ENCODE results near the gene BMP8B. TPM values are rescaled to one million over a fixed set of nuclear protein-coding genes. Genes with fewer than 3 reads are reported as not detected.

The BMP8B gene
- total RNA-seq, 1 donor from 2014 or later = 0.31 TPM

DNA sequence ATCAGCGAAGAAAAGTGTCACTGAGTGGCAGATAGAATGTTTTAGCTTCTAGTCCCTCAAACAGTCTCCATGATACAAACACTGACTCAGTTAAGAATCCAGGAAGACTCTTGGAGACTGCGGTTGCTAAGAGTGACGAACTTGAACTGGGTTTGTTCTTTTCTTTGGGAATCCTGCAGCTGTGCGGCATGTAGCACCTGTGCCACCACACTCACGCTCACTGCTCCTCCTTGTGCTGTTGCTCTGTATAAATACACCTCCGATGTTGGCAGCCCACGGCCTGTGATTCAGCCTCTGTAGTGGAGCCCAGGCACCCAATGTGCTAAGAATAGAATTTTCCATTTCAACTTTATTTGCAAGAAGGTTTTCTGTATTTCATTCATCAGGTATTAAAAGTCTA lies 55.5 kb downstream of the BMP8B start:
- Mint-ChIP-seq H3K4me1 (ENCODE audit: low read depth) (peaks cover 45% of the 10 kb centered on the region), H3K4me3 (no peak overlapping the region), H3K36me3 (ENCODE audit: low read depth) (peaks cover 5% of the 10 kb centered on the region), H3K27me3 (ENCODE audit: insufficient read depth) (peaks cover 9% of the 10 kb centered on the region), H3K9me3 (peaks cover 6% of the 10 kb centered on the region), H3K27ac (peak overlapping the region; percentile 48)
- no peak for DNase-seq (ENCODE audit: low spot score)
- intact Hi-C loops (cut with micrococcal nuclease) = no loop called here

DNA sequence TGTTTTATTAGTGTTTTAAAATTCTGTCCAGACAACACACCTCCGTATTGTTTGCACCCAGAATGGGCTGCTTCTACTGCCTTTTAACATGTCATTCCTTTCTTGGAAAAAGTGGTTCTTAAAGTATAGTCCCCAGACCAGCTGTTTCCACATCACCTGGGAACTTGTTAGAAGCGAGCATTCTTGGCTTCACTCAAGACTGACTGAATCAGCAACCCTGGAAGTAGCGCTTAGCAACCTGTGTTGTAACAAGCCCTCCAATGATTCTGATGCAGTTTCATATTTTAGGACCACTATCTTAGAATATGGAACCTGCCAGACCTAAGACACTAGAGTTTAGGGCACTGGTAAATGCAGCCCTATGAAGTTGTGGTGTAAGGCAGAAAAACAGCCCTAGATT lies 55.9 kb downstream of the BMP8B start:
- H3K36me3 Mint-ChIP-seq (ENCODE audit: low read depth) = peaks cover 5% of the 10 kb centered on the region
- H3K27me3 Mint-ChIP-seq (ENCODE audit: insufficient read depth) = peaks cover 10% of the 10 kb centered on the region
- H3K27ac Mint-ChIP-seq = no peak overlapping the region
- no peak for DNase-seq (ENCODE audit: low spot score)
- H3K4me1 Mint-ChIP-seq (ENCODE audit: low read depth) = peaks cover 46% of the 10 kb centered on the region
- peaks cover 6% of the 10 kb centered on the region for H3K9me3 Mint-ChIP-seq
- intact Hi-C loops (cut with micrococcal nuclease) = no loop called here
- H3K4me3 Mint-ChIP-seq = no peak overlapping the region

DNA sequence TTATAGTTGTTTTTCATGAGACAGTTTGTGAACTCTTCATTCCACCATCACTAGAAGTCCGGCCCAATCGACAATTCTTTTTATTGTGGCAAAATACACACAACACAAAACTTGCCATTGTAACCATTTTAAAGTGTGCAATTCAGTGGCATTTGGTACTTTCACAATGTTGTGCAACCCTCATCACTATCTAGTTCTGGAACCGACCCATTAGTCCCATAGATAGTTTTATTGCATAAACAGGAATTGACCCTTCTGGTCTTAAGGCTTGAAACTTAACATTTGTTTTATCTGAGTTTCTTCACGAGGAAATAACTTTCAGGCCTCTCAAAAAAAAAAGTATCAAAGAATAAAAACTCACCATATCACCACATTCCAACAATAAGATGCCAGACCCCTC lies 58.8 kb downstream of the BMP8B start:
- no peak for DNase-seq (ENCODE audit: low spot score)
- H3K9me3 Mint-ChIP-seq = no peaks in the 10 kb centered on the region
- H3K27me3 Mint-ChIP-seq (ENCODE audit: insufficient read depth) = peaks cover 25% of the 10 kb centered on the region
- H3K36me3 Mint-ChIP-seq (ENCODE audit: low read depth) = no peaks in the 10 kb centered on the region
- no peak overlapping the region for H3K27ac Mint-ChIP-seq
- H3K4me3 Mint-ChIP-seq = no peak overlapping the region
- peaks cover 36% of the 10 kb centered on the region for H3K4me1 Mint-ChIP-seq (ENCODE audit: low read depth)
- intact Hi-C loops (cut with micrococcal nuclease) = loop anchor here (10.0 kb wide), 1 partner anchor 325 kb away; no protein-coding TSS in a partner anchor

DNA sequence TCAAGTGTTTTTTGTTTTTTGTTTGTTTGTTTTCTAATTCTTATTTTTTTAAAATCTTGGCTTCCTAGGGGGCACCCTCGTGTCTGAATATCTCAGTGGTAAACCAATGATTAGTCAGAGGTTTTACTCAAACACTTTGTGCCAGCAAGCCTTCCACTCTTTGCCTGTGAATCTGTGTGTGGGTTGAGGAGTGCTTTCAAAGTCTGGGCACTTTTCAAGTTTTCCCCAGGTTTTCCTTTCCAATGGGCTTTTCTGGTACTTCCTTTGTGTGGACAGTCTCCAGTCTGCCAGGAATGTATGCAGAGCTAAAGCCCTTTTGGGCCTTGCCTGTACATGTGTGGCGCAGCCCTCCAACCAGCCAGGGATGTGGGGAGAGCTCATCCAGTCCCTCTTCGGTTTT lies 59.6 kb downstream of the BMP8B start:
- H3K4me1 Mint-ChIP-seq (ENCODE audit: low read depth) = peaks cover 36% of the 10 kb centered on the region
- peak overlapping the region; percentile 63 for H3K27ac Mint-ChIP-seq
- H3K36me3 Mint-ChIP-seq (ENCODE audit: low read depth) = no peaks in the 10 kb centered on the region
- intact Hi-C loops (cut with micrococcal nuclease) = loop anchor here (10.0 kb wide), 1 partner anchor 324 kb away; no protein-coding TSS in a partner anchor
- H3K27me3 Mint-ChIP-seq (ENCODE audit: insufficient read depth) = peaks cover 33% of the 10 kb centered on the region
- H3K4me3 Mint-ChIP-seq = peak overlapping the region; percentile 47
- H3K9me3 Mint-ChIP-seq = no peaks in the 10 kb centered on the region
- no peak for DNase-seq (ENCODE audit: low spot score)

DNA sequence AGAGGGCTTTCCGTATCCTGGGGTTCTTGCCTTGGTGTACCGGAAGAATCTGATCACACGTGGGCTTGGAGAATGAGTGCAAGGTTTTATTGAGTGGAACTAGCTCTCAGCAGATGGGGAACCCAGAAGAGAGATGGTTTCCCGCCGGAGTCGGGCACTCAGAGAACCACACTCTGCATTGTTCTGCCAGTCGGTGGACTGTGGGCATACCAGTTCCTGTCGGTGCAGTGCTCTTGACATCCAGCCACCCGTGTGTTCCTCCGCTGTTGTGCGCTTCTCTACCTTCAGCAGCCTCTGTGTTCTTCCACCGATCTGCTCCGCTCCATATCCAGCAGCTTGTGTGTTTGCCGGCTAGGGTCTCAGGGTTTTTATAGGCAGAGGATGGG lies 60.7 kb downstream of the BMP8B start:
- Mint-ChIP-seq H3K27me3 (ENCODE audit: insufficient read depth) (peaks cover 31% of the 10 kb centered on the region), H3K4me1 (ENCODE audit: low read depth) (peaks cover 31% of the 10 kb centered on the region), H3K36me3 (ENCODE audit: low read depth) (no peaks in the 10 kb centered on the region), H3K9me3 (no peaks in the 10 kb centered on the region), H3K4me3 (peak overlapping the region; percentile 37), H3K27ac (peak overlapping the region; percentile 29)
- DNase-seq (ENCODE audit: low spot score) = no peak
- intact Hi-C loops (cut with micrococcal nuclease) = loop anchor here (10.0 kb wide), 1 partner anchor 323 kb away; no protein-coding TSS in a partner anchor

DNA sequence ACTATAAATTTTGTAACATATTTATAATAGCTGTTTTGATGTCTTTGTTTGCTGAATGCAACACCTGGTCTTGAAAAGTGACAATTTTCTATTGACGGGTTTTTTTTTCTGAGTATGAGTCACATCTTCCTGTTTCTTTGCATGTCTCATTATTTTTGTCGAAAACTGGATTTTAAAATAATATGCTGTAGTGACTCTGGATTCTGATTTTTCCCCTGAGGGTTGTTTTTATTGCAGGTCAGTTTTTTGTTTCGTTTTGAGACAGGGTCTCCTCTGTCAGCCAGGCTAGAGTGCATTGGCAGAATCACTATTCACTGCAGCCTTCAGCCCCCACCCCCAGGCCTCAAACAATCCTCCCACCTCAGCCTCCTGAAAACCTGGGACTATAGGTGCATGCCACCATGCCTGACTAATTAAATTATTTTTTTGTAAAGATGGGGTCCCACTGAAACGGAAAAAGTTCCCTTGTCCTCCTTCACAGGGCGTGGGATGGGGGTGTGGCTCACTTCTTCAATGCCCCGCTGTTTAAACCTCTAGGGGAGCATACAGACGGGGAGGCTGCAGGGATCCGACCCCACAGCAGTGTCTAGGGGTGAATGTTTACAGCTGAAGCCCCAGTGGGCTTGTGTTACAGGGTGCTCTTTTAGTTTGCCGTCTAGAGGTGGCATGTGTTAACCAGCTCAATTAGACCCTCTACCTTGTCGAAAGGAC lies 61.3 kb downstream of the BMP8B start:
- no peaks in the 10 kb centered on the region for H3K9me3 Mint-ChIP-seq
- H3K4me3 Mint-ChIP-seq = peak overlapping the region; percentile 45
- peaks cover 31% of the 10 kb centered on the region for H3K27me3 Mint-ChIP-seq (ENCODE audit: insufficient read depth)
- H3K36me3 Mint-ChIP-seq (ENCODE audit: low read depth) = no peaks in the 10 kb centered on the region
- intact Hi-C loops (cut with micrococcal nuclease) = loop anchor here (10.0 kb wide), 1 partner anchor 323 kb away; no protein-coding TSS in a partner anchor
- peak overlapping the region; percentile 55 for H3K27ac Mint-ChIP-seq
- DNase-seq (ENCODE audit: low spot score) = no peak
- peaks cover 31% of the 10 kb centered on the region for H3K4me1 Mint-ChIP-seq (ENCODE audit: low read depth)

DNA sequence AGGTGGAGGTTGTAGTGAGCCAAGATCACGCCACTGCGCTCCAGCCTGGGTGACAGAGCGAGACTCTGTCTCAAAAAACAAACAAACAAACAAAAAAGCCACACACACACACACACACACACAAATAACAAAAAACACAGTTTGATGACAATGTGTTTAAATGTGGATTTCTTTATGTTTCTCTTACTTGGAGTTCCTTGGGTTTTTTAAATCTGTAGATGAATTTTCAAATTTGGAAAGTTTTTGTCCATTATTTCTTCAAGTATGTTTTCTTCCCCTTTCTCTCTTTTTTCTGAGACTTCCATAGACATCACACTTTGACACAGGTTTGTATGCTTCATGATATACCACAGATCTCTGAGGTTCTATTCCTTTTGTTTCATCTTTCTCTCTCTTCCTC lies 62.1 kb downstream of the BMP8B start:
- DNase-seq (ENCODE audit: low spot score) = no peak
- Mint-ChIP-seq H3K4me3 (no peak overlapping the region), H3K36me3 (ENCODE audit: low read depth) (no peaks in the 10 kb centered on the region), H3K9me3 (no peaks in the 10 kb centered on the region), H3K27ac (no peak overlapping the region), H3K27me3 (ENCODE audit: insufficient read depth) (peaks cover 38% of the 10 kb centered on the region), H3K4me1 (ENCODE audit: low read depth) (peaks cover 31% of the 10 kb centered on the region)
- intact Hi-C loops (cut with micrococcal nuclease) = loop anchor here (10.0 kb wide), 1 partner anchor 322 kb away; no protein-coding TSS in a partner anchor

DNA sequence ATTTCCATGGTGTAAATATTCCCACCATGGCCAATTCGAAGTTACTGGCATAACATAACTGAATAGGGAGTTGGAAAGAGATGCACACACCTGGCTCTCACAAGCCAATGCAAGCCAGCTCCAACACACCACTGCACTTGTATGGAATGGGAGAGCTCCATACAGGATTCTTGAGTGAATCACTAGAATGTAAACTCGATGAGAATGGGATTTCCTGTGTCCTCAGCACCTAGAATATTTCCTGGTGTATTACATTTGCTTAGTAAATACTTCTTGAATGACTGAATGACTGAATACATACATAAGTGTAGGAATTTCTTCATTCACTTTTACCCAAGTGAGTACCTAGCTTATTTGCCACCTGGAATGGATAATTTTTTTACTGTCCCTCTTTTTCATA lies 66.2 kb downstream of the BMP8B start:
- Mint-ChIP-seq H3K27me3 (ENCODE audit: insufficient read depth) (peaks cover 53% of the 10 kb centered on the region), H3K4me3 (no peak overlapping the region), H3K27ac (no peak overlapping the region), H3K9me3 (no peaks in the 10 kb centered on the region), H3K36me3 (ENCODE audit: low read depth) (no peaks in the 10 kb centered on the region), H3K4me1 (ENCODE audit: low read depth) (peaks cover 9% of the 10 kb centered on the region)
- DNase-seq (ENCODE audit: low spot score) = no peak
- intact Hi-C loops (cut with micrococcal nuclease) = loop anchor here (10.0 kb wide), 1 partner anchor 318 kb away; no protein-coding TSS in a partner anchor

DNA sequence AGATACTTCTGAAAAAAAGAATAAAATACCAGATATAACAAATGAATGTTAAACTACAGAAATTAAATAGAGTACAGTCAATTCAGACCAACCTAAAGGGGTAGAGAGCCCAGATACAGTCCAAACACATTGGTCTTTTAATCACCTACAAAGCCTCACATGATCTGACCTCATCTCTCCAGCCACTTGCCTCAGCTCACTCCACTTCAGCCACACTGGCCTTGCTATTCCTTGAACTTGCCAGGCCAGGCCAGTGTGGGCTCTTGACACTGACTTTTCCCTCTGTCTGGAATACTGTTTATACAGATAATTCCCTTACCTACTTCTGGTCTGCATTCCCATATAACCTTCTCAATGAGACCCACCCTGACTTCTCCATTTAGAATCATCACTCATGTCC lies 67.0 kb downstream of the BMP8B start:
- no peaks in the 10 kb centered on the region for H3K36me3 Mint-ChIP-seq (ENCODE audit: low read depth)
- intact Hi-C loops (cut with micrococcal nuclease) = loop anchor here (2.0 to 10.0 kb wide), 2 partner anchors 63 to 317 kb away; no protein-coding TSS in a partner anchor
- no peak overlapping the region for H3K27ac Mint-ChIP-seq
- peaks cover 57% of the 10 kb centered on the region for H3K27me3 Mint-ChIP-seq (ENCODE audit: insufficient read depth)
- peaks cover 1% of the 10 kb centered on the region for H3K4me1 Mint-ChIP-seq (ENCODE audit: low read depth)
- no peaks in the 10 kb centered on the region for H3K9me3 Mint-ChIP-seq
- no peak for DNase-seq (ENCODE audit: low spot score)
- H3K4me3 Mint-ChIP-seq = no peak overlapping the region

DNA sequence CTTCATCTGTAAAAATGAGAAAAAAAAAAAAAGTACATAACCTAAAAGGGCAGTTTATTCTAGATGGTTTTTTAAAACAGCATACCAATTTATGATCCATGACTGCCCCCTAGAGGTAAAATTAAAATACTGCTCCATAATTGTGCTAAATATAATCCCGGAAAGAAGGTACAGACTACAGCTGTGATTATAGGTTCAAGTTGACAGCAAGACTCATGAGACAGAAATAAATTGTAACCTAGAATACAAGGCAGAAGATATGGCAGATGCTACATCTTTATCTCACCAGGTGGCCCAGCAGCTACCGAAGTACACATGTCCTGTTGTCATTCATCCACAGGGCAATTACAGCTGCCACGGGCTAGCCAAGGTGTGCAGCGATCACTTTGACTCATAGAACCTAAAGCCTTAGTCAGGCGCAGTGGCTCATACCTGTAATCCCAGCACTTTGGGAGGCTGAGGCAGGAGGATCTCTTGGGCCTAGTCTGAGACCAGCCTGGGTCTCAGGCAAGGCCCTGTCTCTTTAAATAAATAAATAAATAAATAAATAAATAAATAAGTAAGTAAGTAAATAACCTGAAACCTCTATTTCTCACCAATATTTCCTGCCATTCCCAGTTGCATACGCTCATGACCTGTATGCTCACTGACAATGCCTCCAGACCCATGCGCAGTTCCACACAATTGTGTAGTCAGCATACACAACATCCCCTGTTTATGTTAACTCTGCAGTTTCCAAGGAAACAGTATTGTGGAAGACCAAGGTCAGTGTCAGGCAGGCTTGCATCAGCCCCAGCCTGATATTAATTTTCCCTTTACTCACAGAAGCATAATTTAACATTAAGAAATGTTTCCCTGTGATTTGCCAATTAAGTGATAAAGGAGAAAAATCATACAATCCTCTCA lies 68.3 kb downstream of the BMP8B start:
- H3K36me3 Mint-ChIP-seq (ENCODE audit: low read depth) = no peaks in the 10 kb centered on the region
- DNase-seq (ENCODE audit: low spot score) = no peak
- no peaks in the 10 kb centered on the region for H3K4me1 Mint-ChIP-seq (ENCODE audit: low read depth)
- no peaks in the 10 kb centered on the region for H3K9me3 Mint-ChIP-seq
- peaks cover 55% of the 10 kb centered on the region for H3K27me3 Mint-ChIP-seq (ENCODE audit: insufficient read depth)
- no peak overlapping the region for H3K4me3 Mint-ChIP-seq
- intact Hi-C loops (cut with micrococcal nuclease) = loop anchor here (1.0 to 10.0 kb wide), 5 partner anchors 48 to 316 kb away; partner anchors contain the start of gene NT5C1A
- H3K27ac Mint-ChIP-seq = no peak overlapping the region

DNA sequence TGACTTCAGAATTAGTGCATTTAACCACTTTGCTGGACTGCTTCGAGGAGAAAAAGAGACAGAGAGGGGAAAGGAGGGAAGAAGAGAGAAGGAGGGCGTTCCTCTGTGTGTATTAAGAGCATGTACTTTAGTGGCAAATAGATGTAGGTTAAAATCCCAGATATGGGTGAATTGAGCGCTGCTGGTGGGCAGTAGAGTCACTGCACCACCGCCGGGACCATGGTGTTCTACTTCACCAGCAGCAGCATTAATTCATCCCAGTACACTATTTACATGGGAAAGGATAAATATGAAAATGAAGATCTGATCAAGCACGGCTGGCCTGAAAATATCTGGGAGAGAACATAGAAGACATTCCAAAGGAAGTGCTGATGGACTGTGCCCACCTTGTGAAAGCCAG lies 70.9 kb downstream of the BMP8B start:
- Mint-ChIP-seq H3K27me3 (ENCODE audit: insufficient read depth) (peaks cover 52% of the 10 kb centered on the region), H3K4me1 (ENCODE audit: low read depth) (no peaks in the 10 kb centered on the region), H3K9me3 (no peaks in the 10 kb centered on the region), H3K36me3 (ENCODE audit: low read depth) (no peaks in the 10 kb centered on the region), H3K27ac (no peak overlapping the region), H3K4me3 (no peak overlapping the region)
- intact Hi-C loops (cut with micrococcal nuclease) = loop anchor here (10.0 kb wide), 1 partner anchor 613 kb away; no protein-coding TSS in a partner anchor
- DNase-seq (ENCODE audit: low spot score) = no peak

DNA sequence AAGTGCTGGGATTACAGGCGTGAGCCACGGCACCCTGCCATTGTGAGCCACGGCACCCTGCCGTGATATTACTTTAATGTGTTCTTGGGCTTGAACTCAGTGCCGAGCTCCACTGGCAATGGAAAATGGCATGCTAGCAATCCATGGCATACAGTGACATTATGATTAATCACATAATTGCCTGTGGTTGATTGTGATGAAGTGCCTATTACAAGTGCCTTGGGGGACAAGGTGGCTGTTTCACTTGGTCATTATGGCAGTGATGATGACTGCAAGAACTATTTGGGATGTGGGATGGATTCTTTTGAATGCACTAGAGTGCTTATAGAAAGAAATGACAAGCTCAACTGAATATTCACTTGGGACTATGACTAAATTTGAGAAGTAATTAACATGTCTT lies 75.1 kb downstream of the BMP8B start:
- Mint-ChIP-seq H3K27ac (no peak overlapping the region), H3K4me1 (ENCODE audit: low read depth) (no peaks in the 10 kb centered on the region), H3K36me3 (ENCODE audit: low read depth) (no peaks in the 10 kb centered on the region), H3K9me3 (no peaks in the 10 kb centered on the region), H3K27me3 (ENCODE audit: insufficient read depth) (peaks cover 39% of the 10 kb centered on the region), H3K4me3 (no peak overlapping the region)
- intact Hi-C loops (cut with micrococcal nuclease) = loop anchor here (10.0 kb wide), 1 partner anchor 609 kb away; no protein-coding TSS in a partner anchor
- no peak for DNase-seq (ENCODE audit: low spot score)

DNA sequence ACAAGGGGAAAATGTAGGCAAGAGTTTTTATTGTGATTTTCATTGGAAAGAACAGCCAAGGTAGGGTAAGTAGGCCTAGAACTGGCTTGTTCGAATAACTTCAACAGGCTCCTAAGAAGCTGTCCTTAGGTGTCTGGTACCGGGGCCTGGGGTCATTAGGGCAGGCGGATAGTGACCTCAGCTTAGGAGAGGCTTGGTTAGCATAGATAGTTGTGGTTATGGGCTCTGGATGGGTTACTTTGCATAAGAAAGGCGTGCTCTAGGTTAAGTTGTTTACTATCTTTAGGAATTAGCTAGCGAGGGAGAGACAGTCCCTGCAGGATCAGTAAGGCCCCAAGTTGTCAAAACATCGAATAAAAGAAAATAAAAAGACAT lies 76.7 kb downstream of the BMP8B start:
- H3K9me3 Mint-ChIP-seq = no peaks in the 10 kb centered on the region
- H3K4me3 Mint-ChIP-seq = no peak overlapping the region
- H3K36me3 Mint-ChIP-seq (ENCODE audit: low read depth) = no peaks in the 10 kb centered on the region
- no peaks in the 10 kb centered on the region for H3K4me1 Mint-ChIP-seq (ENCODE audit: low read depth)
- DNase-seq (ENCODE audit: low spot score) = no peak
- no peak overlapping the region for H3K27ac Mint-ChIP-seq
- intact Hi-C loops (cut with micrococcal nuclease) = loop anchor here (10.0 kb wide), 1 partner anchor 607 kb away; no protein-coding TSS in a partner anchor
- H3K27me3 Mint-ChIP-seq (ENCODE audit: insufficient read depth) = peaks cover 25% of the 10 kb centered on the region
